T47D (cell line): Measurements from ENCODE around the gene CYP4V2.

ENCODE experiments used
- DNase-seq, 2 experiments: peaks; one replicate each; pipeline versions ENCODE4 v3.0.0 to v3.0.0-alpha.2; 2011 to 2012; ENCODE audit warnings: low read depth in 1 of 2, low spot score in 1 of 2
- JUND ChIP-seq: IDR thresholded peaks from 2 replicates; pipeline ENCODE4 v1.6.1; 2012; ENCODE audit warnings: low read depth
- in situ Hi-C: cut with HindIII; loops from 2 replicates; pipeline ENCODE4 v1.10.0; 2016; ENCODE audit warnings: low sequenced_read_pairs, low pct_unique_long_range_greater_than_20kb

CYP4V2 gene

DNA sequence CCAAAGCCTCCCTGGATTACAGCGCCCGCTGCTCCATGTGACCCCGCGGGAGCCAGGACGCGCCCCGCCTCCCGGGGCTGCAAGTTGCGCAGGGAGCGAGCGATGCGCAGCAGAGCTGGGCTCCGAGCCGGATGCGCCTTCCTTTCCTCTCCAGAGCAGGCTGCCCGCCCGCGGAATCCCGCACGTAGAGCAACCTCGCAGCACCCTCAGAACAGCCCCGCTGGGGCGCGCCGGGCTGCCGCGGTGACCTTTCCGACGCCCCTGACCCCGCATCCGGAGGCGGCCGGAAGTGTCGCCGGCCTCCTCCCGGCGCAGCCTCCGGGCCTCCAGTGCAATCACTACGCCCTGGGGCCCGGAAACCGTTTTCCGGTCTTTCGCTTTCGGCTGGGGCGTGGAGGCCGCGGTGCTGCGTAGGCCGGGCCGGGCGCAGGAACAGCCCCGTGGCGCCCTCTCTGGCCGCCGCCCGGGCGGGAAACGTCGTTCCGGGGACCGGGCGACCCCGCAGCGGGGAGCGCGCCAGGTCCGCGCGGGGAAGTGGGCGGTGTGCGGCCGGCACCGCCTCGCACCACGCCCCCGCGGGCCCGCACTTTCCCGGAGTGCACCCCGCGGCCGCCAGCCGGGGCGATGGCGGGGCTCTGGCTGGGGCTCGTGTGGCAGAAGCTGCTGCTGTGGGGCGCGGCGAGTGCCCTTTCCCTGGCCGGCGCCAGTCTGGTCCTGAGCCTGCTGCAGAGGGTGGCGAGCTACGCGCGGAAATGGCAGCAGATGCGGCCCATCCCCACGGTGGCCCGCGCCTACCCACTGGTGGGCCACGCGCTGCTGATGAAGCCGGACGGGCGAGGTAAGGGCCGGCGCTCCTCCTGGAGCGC lies at the start of gene CYP4V2:
Gene CYP4V2, plus strand, starts transcription at position 368 of the 866 bp plus-strand sequence. Its CDS starts 257 bp downstream, at position 625.
- peak; percentile 54 to 72 for DNase-seq
- no peak for TF ChIP-seq JUND
- in situ Hi-C loops, result no loop called here

DNA sequence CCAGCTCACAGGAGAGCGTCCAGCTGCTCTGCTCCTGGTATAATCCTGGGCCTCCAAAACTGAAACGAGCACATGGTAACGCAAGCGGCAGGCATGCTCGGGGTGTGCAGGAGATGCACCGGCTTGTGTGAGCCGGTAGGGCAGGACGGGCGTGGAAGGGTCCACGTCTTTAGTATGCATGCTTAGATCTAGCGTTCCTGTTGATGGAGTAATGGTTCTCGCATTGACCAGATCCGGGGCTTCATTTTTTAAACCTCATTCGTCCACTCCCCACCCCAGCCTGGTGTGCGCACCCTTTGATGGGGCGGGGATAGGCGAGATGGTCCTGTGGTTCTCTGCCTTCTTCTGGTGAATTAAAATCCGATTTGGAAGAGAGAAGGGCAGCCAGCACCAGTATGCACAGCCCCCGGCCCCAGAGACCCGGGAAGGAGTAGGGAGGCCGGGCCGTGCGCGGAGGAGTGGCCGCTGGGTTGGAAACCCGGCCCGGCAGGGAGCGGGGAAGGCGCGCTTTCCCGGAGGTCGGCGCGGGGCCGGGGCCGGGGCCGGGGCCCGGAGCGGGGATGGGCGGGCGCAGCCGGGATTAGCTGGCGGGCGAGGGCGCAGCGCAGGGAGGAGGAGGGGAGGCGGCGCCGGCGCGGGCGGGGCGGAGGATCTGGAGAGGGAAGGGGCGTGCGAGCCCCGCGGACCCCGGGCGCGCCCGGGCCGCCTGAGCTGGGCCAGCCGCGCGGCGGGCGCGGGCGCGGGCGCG lies 47.0 kb upstream of the CYP4V2 start:
- DNase-seq, result peak; percentile 44 to 49
- in situ Hi-C loops, result no loop called here
- TF ChIP-seq JUND, result no peak

- in situ Hi-C loops, result no loop called here
- peak; percentile 38 to 55 for DNase-seq
- TF ChIP-seq JUND, result no peak
These were observed 46.3 kb upstream of the CYP4V2 start for GRCh38 chr4:186144946-186145569.

DNA sequence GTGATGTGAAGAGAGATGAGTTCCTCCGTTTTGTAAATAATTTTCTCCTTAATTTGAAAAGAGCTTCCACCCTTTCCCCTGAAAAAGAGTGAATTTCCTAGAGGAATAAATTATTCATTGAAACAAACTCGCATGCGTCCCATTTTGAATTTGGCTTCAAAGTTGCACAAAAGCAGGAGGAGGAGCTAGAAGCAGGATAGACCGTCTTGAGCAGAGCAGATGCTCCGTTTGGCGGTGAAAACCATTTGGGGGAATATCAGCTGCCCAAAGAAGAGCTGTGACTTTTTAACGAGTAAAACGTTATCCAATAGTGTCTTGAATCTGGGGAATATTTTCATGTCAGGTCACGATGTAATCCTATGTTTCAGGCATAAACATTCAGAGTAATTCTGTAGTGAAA lies 44.9 kb upstream of the CYP4V2 start:
- in situ Hi-C loops, result no loop called here
- TF ChIP-seq JUND, result no peak
- DNase-seq, result no peak

GRCh38 chr4:186148336-186148975 lies 42.9 kb upstream of the CYP4V2 start:
- no peak for TF ChIP-seq JUND
- in situ Hi-C loops, result no loop called here
- no peak for DNase-seq

GRCh38 chr4:186149872-186150271 lies 41.5 kb upstream of the CYP4V2 start:
- in situ Hi-C loops, result no loop called here
- no peak for TF ChIP-seq JUND
- DNase-seq, result no peak

- no peak for TF ChIP-seq JUND
- no peak for DNase-seq
- in situ Hi-C loops, result no loop called here
These were observed 40.4 kb upstream of the CYP4V2 start for GRCh38 chr4:186150926-186151325.

DNA sequence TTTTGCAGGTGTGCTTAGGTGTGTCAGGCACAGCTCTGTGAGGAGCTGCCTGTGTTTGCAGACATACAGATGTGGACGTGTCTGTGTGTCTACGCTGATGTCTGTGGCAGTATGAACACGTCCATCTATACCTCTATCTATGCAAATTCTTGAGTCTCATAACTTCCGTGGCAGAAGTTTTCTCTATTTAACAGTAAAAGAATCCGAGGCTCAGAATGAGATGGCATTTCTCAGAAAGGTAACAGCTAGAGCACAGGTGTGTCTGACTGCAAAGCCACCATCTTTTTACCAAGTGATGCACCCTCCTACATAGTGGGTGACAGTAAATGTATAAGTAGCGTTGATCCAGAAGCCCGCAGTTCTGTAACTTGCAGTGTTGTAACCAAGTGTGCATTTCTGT lies 39.9 kb upstream of the CYP4V2 start:
- in situ Hi-C loops, result no loop called here
- no peak for DNase-seq
- TF ChIP-seq JUND, result no peak

- in situ Hi-C loops, result no loop called here
- TF ChIP-seq JUND, result no peak
- no peak for DNase-seq
These were observed 33.1 kb upstream of the CYP4V2 start for GRCh38 chr4:186158021-186158813.

DNA sequence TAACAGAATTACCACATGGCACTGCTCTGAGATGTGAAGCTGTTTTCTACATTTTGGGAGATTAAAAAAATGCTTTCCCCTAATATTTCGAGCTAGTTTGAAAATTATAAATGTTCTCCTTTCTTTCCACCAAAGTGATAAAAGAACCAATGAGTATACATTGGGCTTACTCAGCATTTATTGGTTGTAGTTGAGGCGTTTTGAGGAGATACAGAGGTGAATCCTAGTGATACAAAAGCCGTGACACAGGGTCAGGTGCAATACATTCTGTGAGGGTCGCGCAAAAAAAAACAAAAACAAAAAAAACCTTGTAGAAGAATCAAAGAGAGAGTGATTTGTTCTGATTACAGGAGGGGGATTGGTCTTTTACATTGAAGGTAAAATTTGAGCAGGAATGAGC lies 32.4 kb upstream of the CYP4V2 start:
- no peak for TF ChIP-seq JUND
- DNase-seq, result no peak
- in situ Hi-C loops, result no loop called here

GRCh38 chr4:186159613-186160012 lies 31.8 kb upstream of the CYP4V2 start:
- in situ Hi-C loops, result no loop called here
- no peak for TF ChIP-seq JUND
- no peak for DNase-seq

DNA sequence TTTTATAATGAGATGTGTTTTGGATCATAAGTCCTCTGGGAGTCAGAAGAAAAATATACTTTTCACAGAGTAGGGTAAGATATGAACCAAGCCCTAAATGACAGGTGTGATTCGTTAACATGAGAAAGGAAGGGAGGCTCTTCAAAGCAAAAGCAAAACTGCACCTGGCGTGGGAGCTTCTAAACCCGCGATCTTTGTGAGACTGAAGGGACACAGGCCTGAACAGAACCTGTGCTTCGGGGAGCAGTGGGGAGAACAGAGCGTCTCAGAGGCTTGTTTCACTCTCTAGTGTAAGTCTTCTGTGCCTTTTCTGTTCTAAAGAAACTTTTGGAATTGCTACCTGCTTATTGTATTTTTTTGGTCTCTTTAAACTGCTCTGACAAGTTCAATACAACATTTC lies 30.2 kb upstream of the CYP4V2 start:
- in situ Hi-C loops, result no loop called here
- DNase-seq, result no peak

More for the DNA sequence above, 30.2 kb upstream of the CYP4V2 start:
- no peak for TF ChIP-seq JUND
